ENCODE measurements around the gene TMEM98.
"Not testable (repeated sequence)": the region's sequence is repeated elsewhere in the genome, so short reads cannot be mapped to it uniquely, and the experiment has no call there.

The TMEM98 gene

GRCh38 chr17:32915245-32915644 lies 12.7 kb upstream of the TMEM98 start:
- FAIRE-seq, result no peak

GRCh38 chr17:32916134-32916533 lies 11.8 kb upstream of the TMEM98 start:
- FAIRE-seq, result no peak

- FAIRE-seq, result no peak
Measured at GRCh38 chr17:32917081-32917480, 10.9 kb upstream of the TMEM98 start.

GRCh38 chr17:32917842-32918241 lies 10.1 kb upstream of the TMEM98 start:
- no peak for FAIRE-seq

- FAIRE-seq, result not testable (repeated sequence)
Measured at GRCh38 chr17:32919876-32920275, 8.1 kb upstream of the TMEM98 start.

GRCh38 chr17:32920293-32920692 lies 7.7 kb upstream of the TMEM98 start:
- FAIRE-seq, result no peak

GRCh38 chr17:32921017-32921416 lies 6.9 kb upstream of the TMEM98 start:
- no peak for FAIRE-seq

GRCh38 chr17:32923905-32924304 lies 4.0 kb upstream of the TMEM98 start:
- not testable (repeated sequence) for FAIRE-seq

- no peak for FAIRE-seq
Measured at GRCh38 chr17:32926183-32926582, 1.8 kb upstream of the TMEM98 start.

- not testable (repeated sequence) for FAIRE-seq
Measured at GRCh38 chr17:32926789-32927188, 1.2 kb upstream of the TMEM98 start.

GRCh38 chr17:32927201-32927723 lies 691 bp upstream of the TMEM98 start:
- no peak for FAIRE-seq

- FAIRE-seq, result no peak
Measured at GRCh38 chr17:32928586-32929535, 908 bp downstream of the TMEM98 start.

- no peak for FAIRE-seq
Measured at GRCh38 chr17:32929588-32929987, 1.6 kb downstream of the TMEM98 start.

- no peak for FAIRE-seq
Measured at GRCh38 chr17:32930512-32930911, 2.6 kb downstream of the TMEM98 start.

- FAIRE-seq, result no peak
Measured at GRCh38 chr17:32931686-32932085, 3.7 kb downstream of the TMEM98 start.

- FAIRE-seq, result no peak
Measured at GRCh38 chr17:32933881-32934280, 5.9 kb downstream of the TMEM98 start.

- FAIRE-seq, result no peak
Measured at GRCh38 chr17:32935726-32936125, 7.8 kb downstream of the TMEM98 start.

- no peak for FAIRE-seq
Measured at GRCh38 chr17:32936186-32936893, 8.4 kb downstream of the TMEM98 start.

- FAIRE-seq, result no peak
Measured at GRCh38 chr17:32936894-32937500, 9.0 kb downstream of the TMEM98 start.

GRCh38 chr17:32940706-32941390 lies 12.9 kb downstream of the TMEM98 start:
- no peak for FAIRE-seq

GRCh38 chr17:32941419-32942032 lies 13.6 kb downstream of the TMEM98 start:
- no peak for FAIRE-seq

- FAIRE-seq, result no peak
Measured at GRCh38 chr17:32943206-32943605, 15.3 kb downstream of the TMEM98 start.
